ENCODE data around the gene LY6G5B.

GRCh38 chr6:31662124-31662723 is 7.6 kb upstream of the LY6G5B start:
- TF ChIP-seq, protein P1, sequence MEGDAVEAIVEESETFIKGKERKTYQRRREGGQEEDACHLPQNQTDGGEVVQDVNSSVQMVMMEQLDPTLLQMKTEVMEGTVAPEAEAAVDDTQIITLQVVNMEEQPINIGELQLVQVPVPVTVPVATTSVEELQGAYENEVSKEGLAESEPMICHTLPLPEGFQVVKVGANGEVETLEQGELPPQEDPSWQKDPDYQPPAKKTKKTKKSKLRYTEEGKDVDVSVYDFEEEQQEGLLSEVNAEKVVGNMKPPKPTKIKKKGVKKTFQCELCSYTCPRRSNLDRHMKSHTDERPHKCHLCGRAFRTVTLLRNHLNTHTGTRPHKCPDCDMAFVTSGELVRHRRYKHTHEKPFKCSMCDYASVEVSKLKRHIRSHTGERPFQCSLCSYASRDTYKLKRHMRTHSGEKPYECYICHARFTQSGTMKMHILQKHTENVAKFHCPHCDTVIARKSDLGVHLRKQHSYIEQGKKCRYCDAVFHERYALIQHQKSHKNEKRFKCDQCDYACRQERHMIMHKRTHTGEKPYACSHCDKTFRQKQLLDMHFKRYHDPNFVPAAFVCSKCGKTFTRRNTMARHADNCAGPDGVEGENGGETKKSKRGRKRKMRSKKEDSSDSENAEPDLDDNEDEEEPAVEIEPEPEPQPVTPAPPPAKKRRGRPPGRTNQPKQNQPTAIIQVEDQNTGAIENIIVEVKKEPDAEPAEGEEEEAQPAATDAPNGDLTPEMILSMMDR (conservative IDR thresholded peaks at IDR 0.05; ENCODE audit: low read depth, low read length) = no peak
- TF ChIP-seq EZH2 (IDR thresholded peaks at IDR 0.05; ENCODE audit: low read length, unreplicated experiment) = no peak

Data from PC-3 (cell line).